ENCODE measurements around the gene OCLN.
"Not testable (repeated sequence)": the region's sequence is repeated elsewhere in the genome, so short reads cannot be mapped to it uniquely, and the experiment has no call there.

Gene OCLN

GRCh38 chr5:69504036-69504435, 11.4 kb downstream of the OCLN start:
- H3K4me3 Mint-ChIP-seq, result no peak overlapping the region
- no peaks in the 10 kb centered on the region for H3K4me1 Mint-ChIP-seq (ENCODE audit: low read depth)
- no peaks in the 10 kb centered on the region for H3K36me3 Mint-ChIP-seq (ENCODE audit: low read depth)
- no peak overlapping the region for H3K27ac Mint-ChIP-seq
- no peaks in the 10 kb centered on the region for H3K9me3 Mint-ChIP-seq
- H3K27me3 Mint-ChIP-seq, result peaks cover 10% of the 10 kb centered on the region

DNA sequence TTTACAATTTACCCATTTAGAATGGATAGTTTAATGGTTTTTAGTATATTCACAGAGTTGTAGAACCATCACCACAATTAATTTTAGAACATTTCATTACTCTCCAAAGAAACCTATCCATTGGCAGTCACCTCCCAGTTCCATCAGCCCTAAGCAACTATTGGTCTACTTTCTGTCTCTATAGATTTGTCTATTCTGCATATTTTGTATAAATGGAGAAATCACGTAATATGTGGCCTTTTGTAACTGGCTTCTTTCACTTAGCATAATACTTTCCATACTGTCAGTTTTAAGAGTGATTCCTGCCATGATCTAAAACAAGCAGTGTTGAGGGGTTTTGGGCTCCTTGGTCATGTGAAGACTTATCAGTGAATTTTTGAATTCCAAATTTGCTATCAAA, 12.7 kb downstream of the OCLN start:
- H3K9me3 Mint-ChIP-seq, result no peaks in the 10 kb centered on the region
- peaks cover 8% of the 10 kb centered on the region for H3K27me3 Mint-ChIP-seq
- H3K4me1 Mint-ChIP-seq (ENCODE audit: low read depth), result no peaks in the 10 kb centered on the region
- no peak overlapping the region for H3K27ac Mint-ChIP-seq
- no peak overlapping the region for H3K4me3 Mint-ChIP-seq
- H3K36me3 Mint-ChIP-seq (ENCODE audit: low read depth), result no peaks in the 10 kb centered on the region

DNA sequence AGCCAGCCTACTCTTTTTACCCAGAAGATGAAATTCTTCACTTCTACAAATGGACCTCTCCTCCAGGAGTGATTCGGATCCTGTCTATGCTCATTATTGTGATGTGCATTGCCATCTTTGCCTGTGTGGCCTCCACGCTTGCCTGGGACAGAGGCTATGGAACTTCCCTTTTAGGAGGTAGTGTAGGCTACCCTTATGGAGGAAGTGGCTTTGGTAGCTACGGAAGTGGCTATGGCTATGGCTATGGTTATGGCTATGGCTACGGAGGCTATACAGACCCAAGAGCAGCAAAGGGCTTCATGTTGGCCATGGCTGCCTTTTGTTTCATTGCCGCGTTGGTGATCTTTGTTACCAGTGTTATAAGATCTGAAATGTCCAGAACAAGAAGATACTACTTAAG, 16.6 kb downstream of the OCLN start:
- Mint-ChIP-seq H3K27me3 (no peaks in the 10 kb centered on the region), H3K4me3 (no peak overlapping the region), H3K4me1 (ENCODE audit: low read depth) (no peaks in the 10 kb centered on the region), H3K27ac (no peak overlapping the region), H3K36me3 (ENCODE audit: low read depth) (no peaks in the 10 kb centered on the region), H3K9me3 (no peaks in the 10 kb centered on the region)

GRCh38 chr5:69510694-69511093, 18.1 kb downstream of the OCLN start:
- H3K36me3 Mint-ChIP-seq (ENCODE audit: low read depth), result no peaks in the 10 kb centered on the region
- no peaks in the 10 kb centered on the region for H3K27me3 Mint-ChIP-seq
- no peaks in the 10 kb centered on the region for H3K9me3 Mint-ChIP-seq
- H3K4me3 Mint-ChIP-seq, result no peak overlapping the region
- H3K27ac Mint-ChIP-seq, result no peak overlapping the region
- no peaks in the 10 kb centered on the region for H3K4me1 Mint-ChIP-seq (ENCODE audit: low read depth)

DNA sequence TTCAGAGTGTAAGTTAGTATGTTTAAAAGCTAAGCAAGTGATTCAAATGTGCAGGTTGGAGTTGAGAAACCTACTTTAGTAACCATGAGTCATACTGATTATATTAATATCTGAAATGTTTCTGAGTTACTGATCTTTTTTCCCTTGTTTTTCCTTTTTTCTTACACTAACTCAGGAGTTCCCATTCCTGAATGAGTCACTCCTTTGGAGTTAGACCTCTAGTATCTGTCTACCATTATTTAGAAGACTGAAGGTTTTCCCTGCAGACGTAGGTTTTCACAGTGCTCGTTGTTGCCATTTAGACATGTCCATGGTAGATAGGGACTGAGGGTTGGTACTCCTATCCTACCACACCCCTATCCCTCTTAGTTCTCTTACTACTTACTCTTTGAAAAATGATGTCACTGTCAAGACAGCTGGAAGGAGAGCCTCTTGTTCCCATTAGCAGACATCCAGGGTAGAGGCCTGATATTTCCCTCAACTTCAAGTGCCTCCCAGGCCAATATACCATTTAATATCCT, 20.2 kb downstream of the OCLN start:
- no peaks in the 10 kb centered on the region for H3K27me3 Mint-ChIP-seq
- H3K9me3 Mint-ChIP-seq, result no peaks in the 10 kb centered on the region

DNA sequence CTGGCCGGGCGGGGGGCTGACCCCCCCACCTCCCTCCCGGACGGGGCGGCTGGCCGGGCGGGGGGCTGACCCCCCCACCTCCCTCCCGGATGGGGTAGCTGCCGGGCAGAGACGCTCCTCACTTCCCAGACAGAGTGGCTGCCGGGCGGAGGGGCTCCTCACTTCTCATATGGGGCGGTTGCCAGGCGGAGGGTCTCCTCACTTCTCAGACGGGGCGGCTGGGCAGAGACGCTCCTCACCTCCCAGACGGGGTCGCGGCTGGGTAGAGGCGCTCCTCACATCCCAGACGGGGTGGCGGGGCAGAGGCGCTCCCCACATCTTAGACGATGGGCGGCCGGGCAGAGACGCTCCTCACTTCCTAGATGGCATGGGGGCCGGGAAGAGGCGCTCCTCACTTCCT, 23.0 kb downstream of the OCLN start:
- H3K9me3 Mint-ChIP-seq; H3K27ac Mint-ChIP-seq; H3K36me3 Mint-ChIP-seq (ENCODE audit: low read depth); H3K4me1 Mint-ChIP-seq (ENCODE audit: low read depth); H3K27me3 Mint-ChIP-seq; H3K4me3 Mint-ChIP-seq: not testable (repeated sequence)

More for the DNA sequence above, 20.2 kb downstream of the OCLN start:
- H3K27ac Mint-ChIP-seq, result no peak overlapping the region
- no peak overlapping the region for H3K4me3 Mint-ChIP-seq
- no peaks in the 10 kb centered on the region for H3K36me3 Mint-ChIP-seq (ENCODE audit: low read depth)
- H3K4me1 Mint-ChIP-seq (ENCODE audit: low read depth), result no peaks in the 10 kb centered on the region

- no peaks in the 10 kb centered on the region for H3K36me3 Mint-ChIP-seq (ENCODE audit: low read depth)
- no peaks in the 10 kb centered on the region for H3K4me1 Mint-ChIP-seq (ENCODE audit: low read depth)
- no peak overlapping the region for H3K27ac Mint-ChIP-seq
- no peak overlapping the region for H3K4me3 Mint-ChIP-seq
- H3K9me3 Mint-ChIP-seq, result no peaks in the 10 kb centered on the region
- peaks cover 1% of the 10 kb centered on the region for H3K27me3 Mint-ChIP-seq
Measured at GRCh38 chr5:69516769-69517168, 24.2 kb downstream of the OCLN start.

GRCh38 chr5:69517763-69518212, 25.2 kb downstream of the OCLN start:
- Mint-ChIP-seq H3K4me1 (ENCODE audit: low read depth) (no peaks in the 10 kb centered on the region), H3K4me3 (no peak overlapping the region), H3K27me3 (peaks cover 7% of the 10 kb centered on the region), H3K9me3 (no peaks in the 10 kb centered on the region), H3K36me3 (ENCODE audit: low read depth) (no peaks in the 10 kb centered on the region), H3K27ac (no peak overlapping the region)

DNA sequence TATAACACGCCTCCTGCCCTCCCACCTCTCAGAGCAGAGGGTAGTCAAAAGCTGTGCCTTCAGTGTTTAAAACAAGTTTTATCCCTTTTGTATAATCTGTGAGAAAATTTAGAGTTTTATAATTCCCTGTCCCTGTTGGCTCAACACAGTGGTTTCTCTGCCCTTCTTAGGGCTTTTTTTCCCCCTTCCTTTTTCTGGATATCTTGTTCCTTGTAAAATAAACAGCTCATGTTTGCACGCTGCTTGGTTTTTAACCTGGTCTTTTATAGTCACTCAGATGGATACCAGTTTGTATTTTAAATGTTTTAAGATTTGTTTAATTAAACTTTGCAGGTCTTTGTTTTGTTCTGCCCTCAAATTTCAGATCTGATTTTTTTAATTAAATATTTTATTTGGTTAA, 26.7 kb downstream of the OCLN start:
- Mint-ChIP-seq H3K36me3 (ENCODE audit: low read depth) (no peaks in the 10 kb centered on the region), H3K27me3 (peaks cover 7% of the 10 kb centered on the region), H3K4me1 (ENCODE audit: low read depth) (no peaks in the 10 kb centered on the region), H3K27ac (no peak overlapping the region), H3K4me3 (no peak overlapping the region), H3K9me3 (no peaks in the 10 kb centered on the region)

DNA sequence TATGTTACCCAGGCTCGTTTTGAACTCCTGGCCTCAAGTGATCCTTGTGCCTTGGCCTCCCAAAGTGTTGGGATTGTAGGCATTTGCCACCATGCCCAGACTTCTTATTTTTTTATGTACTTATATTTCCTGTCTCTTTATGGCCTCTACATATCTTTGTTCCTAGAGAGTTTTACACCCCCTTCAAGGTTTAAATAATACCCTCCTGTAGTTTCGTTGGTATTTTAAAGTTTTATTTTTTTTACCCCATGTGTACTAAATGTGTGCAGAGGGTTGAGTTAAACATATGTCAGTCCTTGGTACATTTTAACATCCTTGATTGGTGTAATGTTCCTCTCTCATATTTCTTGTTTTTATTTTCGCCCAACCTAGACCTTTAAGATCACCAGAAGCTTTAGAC, 29.4 kb downstream of the OCLN start:
- peaks cover 7% of the 10 kb centered on the region for H3K27me3 Mint-ChIP-seq
- no peak overlapping the region for H3K27ac Mint-ChIP-seq
- no peaks in the 10 kb centered on the region for H3K4me1 Mint-ChIP-seq (ENCODE audit: low read depth)
- H3K4me3 Mint-ChIP-seq, result no peak overlapping the region
- no peaks in the 10 kb centered on the region for H3K36me3 Mint-ChIP-seq (ENCODE audit: low read depth)
- H3K9me3 Mint-ChIP-seq, result no peaks in the 10 kb centered on the region

- no peaks in the 10 kb centered on the region for H3K9me3 Mint-ChIP-seq
- H3K27me3 Mint-ChIP-seq, result peaks cover 14% of the 10 kb centered on the region
- H3K36me3 Mint-ChIP-seq (ENCODE audit: low read depth), result no peaks in the 10 kb centered on the region
- no peaks in the 10 kb centered on the region for H3K4me1 Mint-ChIP-seq (ENCODE audit: low read depth)
- no peak overlapping the region for H3K27ac Mint-ChIP-seq
- H3K4me3 Mint-ChIP-seq, result no peak overlapping the region
Measured at GRCh38 chr5:69525490-69525889, 32.9 kb downstream of the OCLN start.

GRCh38 chr5:69526660-69527059, 34.1 kb downstream of the OCLN start:
- H3K4me3 Mint-ChIP-seq, result no peak overlapping the region
- H3K27me3 Mint-ChIP-seq, result peaks cover 21% of the 10 kb centered on the region
- H3K4me1 Mint-ChIP-seq (ENCODE audit: low read depth), result no peaks in the 10 kb centered on the region
- no peak overlapping the region for H3K27ac Mint-ChIP-seq
- no peaks in the 10 kb centered on the region for H3K9me3 Mint-ChIP-seq
- H3K36me3 Mint-ChIP-seq (ENCODE audit: low read depth), result no peaks in the 10 kb centered on the region

- no peaks in the 10 kb centered on the region for H3K4me1 Mint-ChIP-seq (ENCODE audit: low read depth)
- no peak overlapping the region for H3K4me3 Mint-ChIP-seq
- H3K36me3 Mint-ChIP-seq (ENCODE audit: low read depth), result no peaks in the 10 kb centered on the region
- no peaks in the 10 kb centered on the region for H3K9me3 Mint-ChIP-seq
- H3K27me3 Mint-ChIP-seq, result peaks cover 16% of the 10 kb centered on the region
- no peak overlapping the region for H3K27ac Mint-ChIP-seq
Measured at GRCh38 chr5:69527128-69527770, 34.7 kb downstream of the OCLN start.

- Mint-ChIP-seq H3K27ac (no peak overlapping the region), H3K4me3 (no peak overlapping the region), H3K36me3 (ENCODE audit: low read depth) (no peaks in the 10 kb centered on the region), H3K27me3 (peaks cover 15% of the 10 kb centered on the region), H3K4me1 (ENCODE audit: low read depth) (no peaks in the 10 kb centered on the region), H3K9me3 (no peaks in the 10 kb centered on the region)
Measured at GRCh38 chr5:69528035-69528434, 35.4 kb downstream of the OCLN start.

DNA sequence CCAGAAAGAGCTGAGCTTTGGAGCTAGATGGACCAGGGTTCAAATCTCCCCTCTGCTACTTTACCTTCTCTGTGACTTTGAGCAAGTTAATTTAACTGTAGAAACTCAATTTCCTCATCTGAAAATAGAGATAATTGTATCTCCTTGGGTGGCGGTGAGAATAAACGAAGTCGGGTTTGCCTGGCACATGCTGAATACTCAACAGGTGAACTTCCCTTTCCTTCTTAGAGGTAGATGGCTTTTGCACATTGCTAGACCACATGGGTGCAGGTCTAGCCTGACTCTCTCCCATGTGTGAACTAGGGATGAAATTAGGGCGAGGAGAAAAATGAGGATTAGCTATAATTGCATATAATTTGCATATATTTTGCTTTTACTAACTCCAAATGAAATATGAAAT, 36.0 kb downstream of the OCLN start:
- no peaks in the 10 kb centered on the region for H3K4me1 Mint-ChIP-seq (ENCODE audit: low read depth)
- H3K27me3 Mint-ChIP-seq, result peaks cover 15% of the 10 kb centered on the region
- H3K4me3 Mint-ChIP-seq, result no peak overlapping the region
- no peaks in the 10 kb centered on the region for H3K36me3 Mint-ChIP-seq (ENCODE audit: low read depth)
- no peak overlapping the region for H3K27ac Mint-ChIP-seq
- no peaks in the 10 kb centered on the region for H3K9me3 Mint-ChIP-seq

All from stimulated activated naive CD8-positive, alpha-beta T cell treated with anti-CD3 and anti-CD28 coated beads, Interleukin-15, Interleukin-2, amounts not matched to agents 100 ng/mL and 50 ng/mL, for 24 hours (primary cell).